ENCODE data around the gene CRYGA. TPM values are rescaled to one million over a fixed set of nuclear protein-coding genes. Genes with fewer than 3 reads are reported as not detected.
"Not testable (repeated sequence)": the region's sequence is repeated elsewhere in the genome, so short reads cannot be mapped to it uniquely, and the experiment has no call there.

CRYGA gene
- total and polyA plus RNA-seq, 2 donors (not counting 1 experiment from before 2014, with no cell fraction given): not detected

DNA sequence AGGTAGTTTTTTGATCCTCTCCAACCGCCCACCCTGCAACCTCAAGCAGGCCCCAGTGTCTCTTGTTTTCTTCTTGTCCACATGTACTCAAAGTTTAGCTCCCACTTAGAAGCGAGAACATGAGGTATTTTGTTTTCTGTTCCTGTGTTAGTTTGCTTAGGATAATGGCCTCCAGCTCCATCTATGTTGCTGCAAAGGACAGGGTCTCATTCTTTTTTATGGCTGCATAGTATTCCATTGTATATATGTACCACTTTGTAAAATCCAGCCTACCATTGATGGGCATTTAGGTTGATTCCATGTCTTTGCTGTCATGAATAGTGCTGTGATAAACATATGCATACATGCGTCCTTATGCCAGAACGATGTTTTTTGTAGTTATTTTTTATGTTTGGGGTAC is 36.3 kb downstream of the CRYGA start:
- no peaks in the 10 kb centered on the region for H3K79me2 ChIP-seq (ENCODE audit: control insufficient read depth, insufficient read depth, low read length)
- H4K20me1 ChIP-seq (ENCODE audit: control insufficient read depth, insufficient read depth, low read length, poor library complexity, severe bottlenecking): no peaks in the 10 kb centered on the region
- H3K9ac ChIP-seq (ENCODE audit: low read length): no peak overlapping the region
- no peaks in the 10 kb centered on the region for H3K36me3 ChIP-seq (replicated peaks in 1 of 2; ENCODE audit: control extremely low read depth in 1 of 2, control insufficient read depth in 1 of 2, extremely low read depth in 1 of 2, insufficient read depth in 2 of 2, low read length in 1 of 2)
- no peak overlapping the region for H3K27ac ChIP-seq (ENCODE audit: low read length in 2 of 2)
- intact Hi-C loops (cut with micrococcal nuclease): no loop called here
- WGBS (ENCODE audit: insufficient coverage): no CpG with 5 or more reads among the region's 4 CpGs
- H3K27me3 ChIP-seq (replicated peaks in 1 of 4; ENCODE audit: control extremely low read depth in 1 of 4, control insufficient read depth in 3 of 4, insufficient read depth in 4 of 4, low read length in 3 of 4): peaks cover 0 to 20% (median 13%) of the 10 kb centered on the region in 4 experiments
- no peak overlapping the region for H3K4me3 ChIP-seq (ENCODE audit: control extremely low read depth in 1 of 5, extremely low read depth in 1 of 5, insufficient read depth in 1 of 5, low read depth in 2 of 5, low read length in 4 of 5)
- no peak overlapping the region for H3K27ac Mint-ChIP-seq
- DNase-seq (no peak), ATAC-seq (ENCODE audit: low read depth) (no peak)
- no peaks in the 10 kb centered on the region for H3K9me3 ChIP-seq (ENCODE audit: control extremely low read depth in 1 of 3, control insufficient read depth in 2 of 3, insufficient read depth in 1 of 3, low read length in 2 of 3)
- CTCF ChIA-PET: no interaction called here
- H3K4me2 ChIP-seq (replicated peaks; ENCODE audit: low read depth, low read length, poor library complexity, severe bottlenecking): no peak overlapping the region
- no peak overlapping the region for H3K4me3 Mint-ChIP-seq
- POLR2A ChIA-PET: no interaction called here
- H2AFZ ChIP-seq (ENCODE audit: insufficient read depth, low read depth, low read length, poor library complexity, severe bottlenecking): no peak overlapping the region
- H3K27me3 Mint-ChIP-seq: peaks cover 34% of the 10 kb centered on the region
- no peaks in the 10 kb centered on the region for H3K9me3 Mint-ChIP-seq (ENCODE audit: insufficient read depth)
- peaks cover 11% of the 10 kb centered on the region for H3K4me1 Mint-ChIP-seq
- TF ChIP-seq, protein P1, sequence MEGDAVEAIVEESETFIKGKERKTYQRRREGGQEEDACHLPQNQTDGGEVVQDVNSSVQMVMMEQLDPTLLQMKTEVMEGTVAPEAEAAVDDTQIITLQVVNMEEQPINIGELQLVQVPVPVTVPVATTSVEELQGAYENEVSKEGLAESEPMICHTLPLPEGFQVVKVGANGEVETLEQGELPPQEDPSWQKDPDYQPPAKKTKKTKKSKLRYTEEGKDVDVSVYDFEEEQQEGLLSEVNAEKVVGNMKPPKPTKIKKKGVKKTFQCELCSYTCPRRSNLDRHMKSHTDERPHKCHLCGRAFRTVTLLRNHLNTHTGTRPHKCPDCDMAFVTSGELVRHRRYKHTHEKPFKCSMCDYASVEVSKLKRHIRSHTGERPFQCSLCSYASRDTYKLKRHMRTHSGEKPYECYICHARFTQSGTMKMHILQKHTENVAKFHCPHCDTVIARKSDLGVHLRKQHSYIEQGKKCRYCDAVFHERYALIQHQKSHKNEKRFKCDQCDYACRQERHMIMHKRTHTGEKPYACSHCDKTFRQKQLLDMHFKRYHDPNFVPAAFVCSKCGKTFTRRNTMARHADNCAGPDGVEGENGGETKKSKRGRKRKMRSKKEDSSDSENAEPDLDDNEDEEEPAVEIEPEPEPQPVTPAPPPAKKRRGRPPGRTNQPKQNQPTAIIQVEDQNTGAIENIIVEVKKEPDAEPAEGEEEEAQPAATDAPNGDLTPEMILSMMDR (IDR thresholded peaks at IDR 0.05): no peak
- no peak for TF ChIP-seq EZH2 (IDR thresholded peaks at IDR 0.05; ENCODE audit: borderline replicate concordance, insufficient read depth, low read depth, low read length, poor library complexity, severe bottlenecking)
- H3K4me1 ChIP-seq (ENCODE audit: control insufficient read depth in 2 of 2, insufficient read depth in 2 of 2, low read length in 2 of 2): peaks cover 0 to 8% of the 10 kb centered on the region in 2 donors

DNA sequence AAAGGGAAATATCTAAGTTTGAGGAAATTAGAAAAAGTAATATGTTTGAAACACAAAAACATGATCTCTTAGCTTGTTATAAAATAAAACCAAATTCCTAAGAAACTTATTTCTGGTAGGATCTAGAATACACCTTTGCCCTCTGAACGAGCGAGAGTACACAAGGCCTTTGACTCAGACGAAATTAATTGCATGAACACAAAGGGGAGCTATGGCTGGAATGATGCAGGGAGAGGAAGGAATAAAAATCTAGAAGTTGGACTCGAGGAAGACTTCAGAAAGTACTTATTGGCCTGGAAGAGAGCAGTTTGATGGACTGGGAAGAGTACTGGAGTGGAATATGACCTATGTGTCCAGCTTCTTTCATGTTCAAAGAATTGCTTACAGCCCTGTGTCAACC is 38.1 kb downstream of the CRYGA start:
- ChIA-PET POLR2A (no interaction called here), CTCF (interaction anchor here (0.9 kb wide), 1 partner anchor 248 kb away, joined by 3 read pairs; no protein-coding TSS in a partner anchor)
- H3K27ac Mint-ChIP-seq: no peak overlapping the region
- Histone ChIP-seq H3K4me2 (replicated peaks; ENCODE audit: low read depth, low read length, poor library complexity, severe bottlenecking) (no peak overlapping the region), H3K27me3 (replicated peaks in 1 of 4; ENCODE audit: control extremely low read depth in 1 of 4, control insufficient read depth in 3 of 4, insufficient read depth in 4 of 4, low read length in 3 of 4) (peaks cover 0 to 20% (median 13%) of the 10 kb centered on the region in 4 experiments), H3K9me3 (ENCODE audit: control extremely low read depth in 1 of 3, control insufficient read depth in 2 of 3, insufficient read depth in 1 of 3, low read length in 2 of 3) (no peaks in the 10 kb centered on the region), H3K4me3 (ENCODE audit: control extremely low read depth in 1 of 5, extremely low read depth in 1 of 5, insufficient read depth in 1 of 5, low read depth in 2 of 5, low read length in 4 of 5) (no peak overlapping the region), H3K36me3 (replicated peaks in 1 of 2; ENCODE audit: control extremely low read depth in 1 of 2, control insufficient read depth in 1 of 2, extremely low read depth in 1 of 2, insufficient read depth in 2 of 2, low read length in 1 of 2) (no peaks in the 10 kb centered on the region), H2AFZ (ENCODE audit: insufficient read depth, low read depth, low read length, poor library complexity, severe bottlenecking) (no peak overlapping the region), H3K79me2 (ENCODE audit: control insufficient read depth, insufficient read depth, low read length) (no peaks in the 10 kb centered on the region), H3K27ac (ENCODE audit: low read length in 2 of 2) (no peak overlapping the region), H4K20me1 (ENCODE audit: control insufficient read depth, insufficient read depth, low read length, poor library complexity, severe bottlenecking) (no peaks in the 10 kb centered on the region), H3K9ac (ENCODE audit: low read length) (no peak overlapping the region), H3K4me1 (ENCODE audit: control insufficient read depth in 2 of 2, insufficient read depth in 2 of 2, low read length in 2 of 2) (peaks cover 0 to 8% of the 10 kb centered on the region in 2 donors)
- intact Hi-C loops (cut with micrococcal nuclease): no loop called here
- DNase-seq: no peak
- ATAC-seq (ENCODE audit: low read depth): no peak
- no peak for TF ChIP-seq EZH2 (IDR thresholded peaks at IDR 0.05; ENCODE audit: borderline replicate concordance, insufficient read depth, low read depth, low read length, poor library complexity, severe bottlenecking)
- TF ChIP-seq, protein P1 (IDR thresholded peaks at IDR 0.05): no peak
- 70% methylated on average over 1 of the region's 4 CpGs for WGBS (ENCODE audit: insufficient coverage)
- H3K9me3 Mint-ChIP-seq (ENCODE audit: insufficient read depth): no peaks in the 10 kb centered on the region
- H3K27me3 Mint-ChIP-seq: peaks cover 41% of the 10 kb centered on the region
- peaks cover 11% of the 10 kb centered on the region for H3K4me1 Mint-ChIP-seq
- no peak overlapping the region for H3K4me3 Mint-ChIP-seq

DNA sequence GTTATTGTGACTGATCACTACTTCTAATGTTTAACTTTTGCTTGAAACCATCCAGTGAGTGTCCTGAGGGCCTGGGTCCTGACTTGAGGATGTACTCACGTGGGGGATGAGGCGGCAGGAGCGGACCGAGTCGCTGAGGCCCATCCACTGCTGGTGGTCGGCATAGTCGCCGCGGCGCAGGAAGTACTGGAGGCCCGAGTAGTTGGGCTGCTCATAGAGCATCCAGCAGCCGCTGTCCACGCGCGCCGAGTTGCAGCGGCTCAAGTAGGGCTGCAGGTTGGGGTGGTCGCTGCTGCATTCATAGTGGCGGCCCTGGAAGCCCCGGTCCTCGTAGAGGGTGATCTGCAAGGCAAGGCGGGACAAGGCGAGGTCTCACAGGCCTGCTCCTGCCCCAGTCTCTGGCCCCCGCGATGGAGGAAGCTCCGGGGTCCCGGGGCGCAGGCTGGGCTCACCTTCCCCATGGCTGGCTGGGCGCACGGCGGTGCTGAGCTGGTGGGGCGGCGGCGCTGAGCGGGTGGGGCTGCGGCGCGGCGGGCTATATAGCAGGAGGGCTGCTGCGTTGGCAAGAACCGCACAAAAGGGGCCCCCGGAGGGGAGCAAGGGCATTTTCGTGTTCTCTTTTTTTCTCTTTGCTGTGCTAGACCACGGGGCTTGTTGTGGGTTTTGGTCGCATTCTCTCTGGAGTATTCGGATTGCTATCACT is 39.2 kb downstream of the CRYGA start, which contains the start of gene CRYGD:
TSS of gene CRYGD (minus strand) at position 512 of the 703 bp plus-strand sequence. CDS start at position 461, 51 bp downstream.
- H3K9ac ChIP-seq (ENCODE audit: low read length); H3K79me2 ChIP-seq (ENCODE audit: control insufficient read depth, insufficient read depth, low read length); POLR2A ChIA-PET; H3K27ac ChIP-seq (ENCODE audit: low read length in 2 of 2); H3K27ac Mint-ChIP-seq; H3K9me3 Mint-ChIP-seq (ENCODE audit: insufficient read depth); H4K20me1 ChIP-seq (ENCODE audit: control insufficient read depth, insufficient read depth, low read length, poor library complexity, severe bottlenecking); H3K36me3 ChIP-seq (replicated peaks in 1 of 2; ENCODE audit: control extremely low read depth in 1 of 2, control insufficient read depth in 1 of 2, extremely low read depth in 1 of 2, insufficient read depth in 2 of 2, low read length in 1 of 2); H3K4me3 ChIP-seq (ENCODE audit: control extremely low read depth in 1 of 5, extremely low read depth in 1 of 5, insufficient read depth in 1 of 5, low read depth in 2 of 5, low read length in 4 of 5); ATAC-seq (ENCODE audit: low read depth); H3K9me3 ChIP-seq (ENCODE audit: control extremely low read depth in 1 of 3, control insufficient read depth in 2 of 3, insufficient read depth in 1 of 3, low read length in 2 of 3); H3K4me1 ChIP-seq (ENCODE audit: control insufficient read depth in 2 of 2, insufficient read depth in 2 of 2, low read length in 2 of 2); intact Hi-C loops (cut with micrococcal nuclease): not testable (repeated sequence)
- peak within 1 kb of the TSS; percentile 55 for H3K4me2 ChIP-seq (replicated peaks; ENCODE audit: low read depth, low read length, poor library complexity, severe bottlenecking)
- Mint-ChIP-seq H3K27me3 (peaks cover 41% of the 10 kb centered on the region), H3K4me1 (peaks cover 11% of the 10 kb centered on the region), H3K4me3 (peak within 1 kb of the TSS; percentile 55)
- WGBS (ENCODE audit: insufficient coverage): 3% methylated on average over 43 of the region's 46 CpGs
- peak within 1 kb of the TSS; percentile 49 for H2AFZ ChIP-seq (ENCODE audit: insufficient read depth, low read depth, low read length, poor library complexity, severe bottlenecking)
- peaks cover 0 to 20% (median 13%) of the 10 kb centered on the region in 4 experiments for H3K27me3 ChIP-seq (replicated peaks in 1 of 4; ENCODE audit: control extremely low read depth in 1 of 4, control insufficient read depth in 3 of 4, insufficient read depth in 4 of 4, low read length in 3 of 4)
- peak; percentile 9 for DNase-seq
- CTCF ChIA-PET: interaction anchor here (0.9 kb wide), 1 partner anchor 249 kb away, joined by 3 read pairs; no protein-coding TSS in a partner anchor

Measured in B cell (primary cell).